GM12801 (cell line): Measurements from ENCODE around the gene PVALB.

ENCODE experiments used
- TF ChIP-seq, protein P1 (sequence below): IDR thresholded peaks from one replicate; pipeline ENCODE4 v1.5.1; 2011; ENCODE audit warnings: control low read depth; ENCODE audit not compliant: insufficient read length; ENCODE audit errors: extremely low read depth

The PVALB gene

GRCh38 chr22:36855478-36855877 lies 38.6 kb upstream of the PVALB start:
- TF ChIP-seq, protein P1, sequence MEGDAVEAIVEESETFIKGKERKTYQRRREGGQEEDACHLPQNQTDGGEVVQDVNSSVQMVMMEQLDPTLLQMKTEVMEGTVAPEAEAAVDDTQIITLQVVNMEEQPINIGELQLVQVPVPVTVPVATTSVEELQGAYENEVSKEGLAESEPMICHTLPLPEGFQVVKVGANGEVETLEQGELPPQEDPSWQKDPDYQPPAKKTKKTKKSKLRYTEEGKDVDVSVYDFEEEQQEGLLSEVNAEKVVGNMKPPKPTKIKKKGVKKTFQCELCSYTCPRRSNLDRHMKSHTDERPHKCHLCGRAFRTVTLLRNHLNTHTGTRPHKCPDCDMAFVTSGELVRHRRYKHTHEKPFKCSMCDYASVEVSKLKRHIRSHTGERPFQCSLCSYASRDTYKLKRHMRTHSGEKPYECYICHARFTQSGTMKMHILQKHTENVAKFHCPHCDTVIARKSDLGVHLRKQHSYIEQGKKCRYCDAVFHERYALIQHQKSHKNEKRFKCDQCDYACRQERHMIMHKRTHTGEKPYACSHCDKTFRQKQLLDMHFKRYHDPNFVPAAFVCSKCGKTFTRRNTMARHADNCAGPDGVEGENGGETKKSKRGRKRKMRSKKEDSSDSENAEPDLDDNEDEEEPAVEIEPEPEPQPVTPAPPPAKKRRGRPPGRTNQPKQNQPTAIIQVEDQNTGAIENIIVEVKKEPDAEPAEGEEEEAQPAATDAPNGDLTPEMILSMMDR, result no peak

DNA sequence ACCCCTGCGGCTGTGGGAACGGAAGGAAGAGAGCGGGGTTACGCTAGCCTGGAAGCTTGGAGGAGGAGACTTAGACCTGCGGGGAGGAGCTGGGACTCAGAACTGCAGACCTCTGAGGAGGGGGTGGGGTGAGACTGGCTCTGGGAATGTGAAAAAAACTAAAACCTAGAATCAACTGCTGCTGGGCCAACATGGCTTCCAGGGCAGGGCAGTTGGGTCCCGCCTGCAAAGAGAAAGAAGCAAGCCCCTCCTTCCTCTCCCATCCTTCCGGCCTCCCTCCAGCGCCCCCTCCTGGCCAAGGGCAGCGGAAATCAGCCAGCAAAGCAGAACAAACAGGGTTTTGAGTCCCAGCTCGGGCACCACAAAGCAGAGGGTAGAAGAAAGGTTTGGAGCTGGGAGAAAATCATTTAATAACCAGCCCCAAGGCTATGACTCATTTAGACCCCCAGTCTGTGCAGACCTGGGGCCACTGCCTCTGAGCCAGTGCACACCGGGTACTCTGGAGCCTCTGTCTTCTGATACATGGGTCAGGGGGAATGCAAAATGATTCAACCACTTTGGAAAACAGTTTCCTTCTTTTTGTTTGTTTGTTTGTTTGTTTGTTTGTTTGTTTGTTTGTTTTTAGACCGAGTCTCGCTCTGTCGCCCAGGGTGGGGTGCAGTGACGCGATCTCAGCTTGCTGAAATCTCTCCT lies 36.7 kb upstream of the PVALB start:
- TF ChIP-seq, protein P1, result no peak

DNA sequence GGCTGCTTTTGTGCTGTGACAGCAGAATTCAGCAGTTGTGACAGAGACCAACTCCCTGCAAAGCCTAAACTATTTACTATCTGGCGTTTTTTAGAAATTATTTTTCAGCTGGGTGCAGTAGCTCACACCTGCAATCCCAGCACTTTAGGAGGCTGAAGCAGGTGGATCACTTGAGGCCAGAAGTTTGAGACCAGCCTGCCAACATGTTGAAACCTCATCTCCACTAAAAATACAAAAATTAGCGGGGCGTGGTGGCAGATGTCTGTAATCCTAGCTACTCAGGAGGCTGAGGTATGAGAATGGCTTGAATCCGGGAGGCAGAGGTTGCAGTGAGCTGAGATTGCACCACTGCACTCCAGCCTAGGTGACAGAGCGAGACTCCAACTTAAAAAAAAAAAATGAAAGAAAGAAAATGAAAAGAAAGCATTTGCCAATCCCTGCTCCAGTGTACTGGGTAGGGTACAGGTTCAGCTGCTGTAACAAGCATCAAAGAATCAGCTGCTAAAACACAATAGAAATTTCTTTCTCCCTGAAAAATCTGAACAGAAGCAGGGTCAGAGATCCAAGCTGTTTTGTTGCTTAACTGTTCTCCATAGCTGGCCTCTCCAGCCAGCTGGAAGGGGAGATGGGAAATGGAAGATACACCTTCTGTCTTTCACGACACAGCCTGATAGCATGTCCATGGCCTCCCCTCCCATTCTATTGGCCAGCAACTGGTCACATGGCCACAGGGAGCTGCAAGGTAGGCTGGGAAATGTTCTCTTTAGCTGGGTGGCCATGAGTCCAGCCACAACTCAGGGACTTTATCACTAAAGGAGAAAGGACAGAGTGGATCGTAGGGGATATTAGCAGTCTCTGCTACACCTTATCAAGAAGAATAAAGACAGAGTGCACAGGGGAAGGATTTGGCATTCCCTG lies 35.5 kb upstream of the PVALB start:
- TF ChIP-seq, protein P1, result no peak

GRCh38 chr22:36850682-36851081 lies 33.8 kb upstream of the PVALB start:
- TF ChIP-seq, protein P1, result no peak

GRCh38 chr22:36850056-36850455 lies 33.2 kb upstream of the PVALB start:
- TF ChIP-seq, protein P1, result no peak

GRCh38 chr22:36846949-36847348 lies 30.1 kb upstream of the PVALB start:
- TF ChIP-seq, protein P1, result no peak

- TF ChIP-seq, protein P1, result no peak
These were observed 29.4 kb upstream of the PVALB start for GRCh38 chr22:36846271-36846670.
